Thyroid gland (tissue), 4 donors: ENCODE measurements around the gene DENND1A.

Source experiments
- POLR2A ChIP-seq, 2 donors: fragments of 450-650 bp; IDR thresholded peaks; one replicate each; pipeline ENCODE4 v1.6.1; 2017; ENCODE audit warnings: antibody characterized with exemption in 2 of 2, mild to moderate bottlenecking in 2 of 2, moderate library complexity in 1 of 2
- TF ChIP-seq, protein P1 (sequence below), 6 experiments: fragments of 200-600 bp in 3 of 6; fragments of 450-650 bp in 3 of 6; sonication (generic) in 3 of 6; IDR thresholded peaks; one replicate each; pipeline ENCODE4 v1.5.1; 2016 to 2019; ENCODE audit warnings: antibody characterized with exemption in 6 of 6, mild to moderate bottlenecking in 2 of 6, inconsistent platforms in 1 of 6, moderate library complexity in 1 of 6

GRCh38 chr9:123697686-123698085 is 232.2 kb downstream of the DENND1A start:
- TF ChIP-seq, protein P1, sequence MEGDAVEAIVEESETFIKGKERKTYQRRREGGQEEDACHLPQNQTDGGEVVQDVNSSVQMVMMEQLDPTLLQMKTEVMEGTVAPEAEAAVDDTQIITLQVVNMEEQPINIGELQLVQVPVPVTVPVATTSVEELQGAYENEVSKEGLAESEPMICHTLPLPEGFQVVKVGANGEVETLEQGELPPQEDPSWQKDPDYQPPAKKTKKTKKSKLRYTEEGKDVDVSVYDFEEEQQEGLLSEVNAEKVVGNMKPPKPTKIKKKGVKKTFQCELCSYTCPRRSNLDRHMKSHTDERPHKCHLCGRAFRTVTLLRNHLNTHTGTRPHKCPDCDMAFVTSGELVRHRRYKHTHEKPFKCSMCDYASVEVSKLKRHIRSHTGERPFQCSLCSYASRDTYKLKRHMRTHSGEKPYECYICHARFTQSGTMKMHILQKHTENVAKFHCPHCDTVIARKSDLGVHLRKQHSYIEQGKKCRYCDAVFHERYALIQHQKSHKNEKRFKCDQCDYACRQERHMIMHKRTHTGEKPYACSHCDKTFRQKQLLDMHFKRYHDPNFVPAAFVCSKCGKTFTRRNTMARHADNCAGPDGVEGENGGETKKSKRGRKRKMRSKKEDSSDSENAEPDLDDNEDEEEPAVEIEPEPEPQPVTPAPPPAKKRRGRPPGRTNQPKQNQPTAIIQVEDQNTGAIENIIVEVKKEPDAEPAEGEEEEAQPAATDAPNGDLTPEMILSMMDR (IDR thresholded peaks at IDR 0.05): no peak
- TF ChIP-seq POLR2A (IDR thresholded peaks at IDR 0.05): no peak
